CMK (cell line): ENCODE results near the gene MTFR1L.
A peak's percentile ranks its signal among the peaks of the same experiment; 100 is the strongest.

Experiments used
- DNase-seq: peaks from one replicate; pipeline ENCODE4 v3.0.0-alpha.2; 2010; ENCODE audit warnings: low read depth

Gene MTFR1L

DNA sequence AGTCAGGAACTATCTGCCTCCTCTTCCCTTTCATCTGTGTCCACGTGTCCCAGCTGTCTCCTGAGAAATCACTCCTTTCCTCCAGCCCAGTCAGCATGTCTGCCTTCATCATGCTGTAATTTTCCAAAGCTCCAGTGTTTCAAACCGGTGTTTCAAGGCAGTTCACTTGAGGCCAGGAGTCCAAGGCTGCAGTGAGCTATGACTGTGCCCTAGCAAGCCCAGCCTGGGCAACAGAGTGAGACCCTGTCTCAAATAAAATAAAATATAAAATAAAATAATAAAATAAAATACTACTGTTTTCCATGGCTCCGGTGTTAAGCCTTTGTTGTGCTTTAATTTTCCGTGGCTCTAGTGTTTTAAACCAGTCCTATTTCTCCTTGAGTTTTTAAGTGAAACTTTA, 27.6 kb upstream of the MTFR1L start:
- no peak for DNase-seq

DNA sequence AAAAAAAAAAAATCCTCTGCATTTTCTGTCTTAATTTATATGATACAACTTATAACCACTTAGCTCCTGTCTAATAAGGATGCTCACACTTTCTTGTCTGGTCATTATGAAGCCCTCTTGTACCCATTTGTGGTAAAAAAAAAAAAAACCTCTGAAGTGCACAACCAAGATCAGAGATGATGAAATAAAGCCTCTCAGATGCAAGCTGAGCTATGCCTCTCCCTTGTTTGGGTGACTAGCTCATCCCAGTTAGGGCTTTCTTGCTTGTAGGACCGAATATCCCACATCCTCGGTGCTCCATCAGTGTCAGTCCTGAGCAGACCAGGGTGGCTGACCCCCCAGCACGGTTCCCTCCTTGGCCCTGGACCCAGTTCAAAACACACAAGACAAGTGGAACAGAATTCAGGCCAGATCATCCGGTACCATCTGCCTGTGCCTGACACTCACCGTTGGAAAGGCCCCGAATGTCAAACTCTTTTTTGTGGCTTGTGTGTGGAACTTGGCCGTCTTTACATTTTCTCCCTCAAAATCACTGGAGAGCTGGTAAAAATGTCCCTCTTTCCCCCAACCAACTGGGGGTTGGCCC, 26.1 kb upstream of the MTFR1L start:
- no peak for DNase-seq

DNA sequence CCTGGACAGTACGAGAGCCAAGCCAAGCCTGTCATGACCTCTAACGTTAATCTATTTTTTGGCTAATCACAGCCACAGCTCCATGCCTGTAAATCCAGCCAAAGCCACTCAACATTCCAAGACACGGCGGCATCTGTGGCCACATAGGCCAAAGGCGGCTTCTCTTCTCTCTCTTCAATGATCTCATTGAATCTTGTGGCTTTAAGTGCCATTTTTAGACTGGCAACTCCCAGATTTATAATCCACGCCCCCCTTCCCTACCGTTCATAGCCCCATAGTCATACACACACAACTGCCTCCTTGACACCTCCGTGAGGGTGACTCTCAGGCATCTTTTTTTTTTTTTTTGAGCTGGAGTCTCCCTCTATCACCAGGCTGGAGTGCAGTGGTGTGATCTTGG, 25.4 kb upstream of the MTFR1L start:
- no peak for DNase-seq

GRCh38 chr1:25795211-25795610, 24.5 kb upstream of the MTFR1L start:
- no peak for DNase-seq

DNA sequence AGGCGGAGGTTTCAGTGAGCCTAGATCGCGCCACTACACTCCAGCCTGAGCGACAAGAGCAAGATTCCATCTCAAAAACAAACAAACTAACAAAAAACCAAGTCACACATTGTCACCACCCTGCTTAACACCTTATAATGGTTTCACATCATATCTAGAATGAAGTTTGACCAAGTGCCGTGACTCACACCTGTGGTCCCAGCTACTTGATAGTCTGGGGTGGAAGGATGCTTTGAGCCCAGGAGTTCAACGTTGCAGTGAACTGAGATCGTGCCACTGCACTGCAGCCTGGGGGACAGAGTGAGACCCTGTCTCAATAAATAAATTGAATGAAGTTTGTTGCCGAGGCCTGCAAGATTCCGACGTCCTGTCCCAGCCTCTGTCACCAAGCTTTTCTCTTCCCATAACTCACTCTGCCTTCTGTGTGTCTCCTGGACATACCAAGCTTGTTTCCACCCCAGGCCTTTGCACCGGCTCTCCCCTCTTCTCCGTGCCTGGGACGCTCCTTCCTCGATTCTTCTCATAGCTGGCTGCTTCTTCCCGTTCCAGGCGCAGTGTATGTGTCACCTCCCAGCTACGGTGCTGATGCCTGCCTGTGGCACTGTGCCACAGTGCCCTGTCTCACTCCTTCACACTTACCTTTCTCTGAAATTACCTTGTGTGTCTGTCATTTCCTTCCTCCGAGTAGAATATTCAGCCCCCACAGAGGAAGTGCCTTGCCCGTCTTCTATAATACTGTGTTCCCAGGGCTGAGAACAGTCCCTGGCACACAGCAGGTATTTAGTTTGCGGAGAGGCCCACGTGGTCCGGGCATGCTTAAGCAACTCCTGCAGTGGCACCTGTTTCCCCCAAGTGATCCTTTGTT, 23.6 kb upstream of the MTFR1L start:
- DNase-seq = no peak

DNA sequence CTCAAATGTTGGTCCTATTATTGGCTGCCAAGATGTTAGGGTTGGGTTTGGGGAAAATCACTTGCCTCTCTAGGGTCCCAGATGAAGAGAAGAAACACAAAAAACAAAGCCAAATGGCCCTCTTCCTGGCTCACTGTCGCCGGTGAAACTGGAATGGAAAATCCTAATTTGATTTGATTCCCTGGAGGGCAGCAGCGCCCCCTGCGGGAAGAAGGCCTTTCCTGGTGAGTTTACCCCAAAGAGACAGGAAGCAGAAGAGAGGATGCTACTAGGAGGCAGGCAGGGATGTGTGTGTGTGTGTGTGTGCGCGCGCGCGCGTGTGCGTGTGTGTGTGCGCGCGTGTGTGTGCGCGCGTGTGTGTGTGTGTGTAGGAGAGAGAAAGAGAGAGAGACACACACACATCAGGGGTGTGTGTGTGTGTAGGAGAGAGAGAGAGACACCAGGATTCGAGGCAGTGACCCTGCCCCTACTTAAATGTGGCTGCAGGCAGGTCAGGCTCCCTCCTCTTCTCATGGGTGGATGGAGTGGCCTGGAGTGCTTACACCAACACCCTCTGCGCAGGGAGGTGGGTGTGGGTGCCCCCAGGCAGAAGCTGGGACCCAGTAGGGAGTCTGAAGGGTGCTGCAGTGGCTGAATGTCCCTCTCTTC, 22.8 kb upstream of the MTFR1L start:
- DNase-seq = peak; percentile 71

DNA sequence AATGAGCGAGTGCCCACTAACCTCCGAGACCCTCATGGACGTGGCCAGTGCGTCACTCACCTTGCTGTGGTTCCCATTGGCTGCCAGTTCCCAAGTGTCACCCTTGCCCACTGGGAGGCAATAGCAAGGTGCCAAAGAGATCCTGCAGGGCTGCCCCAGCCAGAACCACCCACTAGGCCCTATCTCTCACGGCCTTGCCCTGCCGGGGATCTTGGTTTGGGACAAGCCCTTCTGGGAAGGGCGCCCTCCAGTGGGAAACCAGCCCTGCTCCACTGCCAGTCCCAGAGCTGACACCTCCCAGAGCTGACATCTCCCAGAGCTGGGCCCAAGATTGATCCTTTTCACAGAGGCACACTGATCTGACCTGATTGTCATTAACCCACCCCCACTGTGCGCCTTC, 21.8 kb upstream of the MTFR1L start:
- DNase-seq = no peak

- no peak for DNase-seq
Observed at GRCh38 chr1:25798666-25799351, 20.9 kb upstream of the MTFR1L start.

DNA sequence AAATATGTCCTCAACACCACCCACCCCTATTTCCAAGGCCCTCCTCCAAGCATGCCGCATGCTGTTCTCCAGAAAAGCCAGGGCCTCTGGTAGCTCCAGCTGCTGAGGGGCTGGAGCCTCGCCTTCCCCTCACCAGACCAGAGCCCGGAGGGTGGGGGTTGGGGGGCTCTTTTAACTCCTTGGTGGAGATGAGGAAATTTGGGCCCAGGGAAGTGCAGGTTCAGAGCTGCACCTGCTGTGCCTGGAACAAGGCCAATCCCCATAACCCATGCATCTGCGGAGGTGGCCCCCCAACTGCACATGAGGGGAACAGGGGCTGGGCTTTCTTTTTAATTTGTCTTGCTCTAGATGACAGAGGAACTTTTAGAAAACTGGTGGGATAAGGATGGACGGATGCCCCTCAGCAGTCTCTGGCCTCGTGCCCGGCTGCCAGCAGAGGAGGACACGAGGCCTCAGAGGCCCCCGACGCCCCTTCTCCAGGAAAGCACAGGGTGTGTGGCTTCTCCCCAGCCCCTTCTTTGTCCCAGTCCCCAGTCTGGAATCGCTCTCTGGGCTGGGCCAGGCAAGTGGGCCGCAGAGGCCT, 20.3 kb upstream of the MTFR1L start:
- no peak for DNase-seq

- peak; percentile 95 for DNase-seq
Observed at GRCh38 chr1:25799935-25800702, 19.6 kb upstream of the MTFR1L start, which contains the start of gene SELENON. SELENON (plus strand) TSS chr1:25800193; CDS start chr1:25800231, 38 bp downstream.

- DNase-seq = no peak
Observed at GRCh38 chr1:25800703-25801377, 18.9 kb upstream of the MTFR1L start.

- DNase-seq = no peak
Observed at GRCh38 chr1:25802915-25803314, 16.8 kb upstream of the MTFR1L start.

GRCh38 chr1:25803368-25803767, 16.4 kb upstream of the MTFR1L start:
- no peak for DNase-seq

GRCh38 chr1:25804244-25804963, 15.3 kb upstream of the MTFR1L start:
- DNase-seq = no peak

DNA sequence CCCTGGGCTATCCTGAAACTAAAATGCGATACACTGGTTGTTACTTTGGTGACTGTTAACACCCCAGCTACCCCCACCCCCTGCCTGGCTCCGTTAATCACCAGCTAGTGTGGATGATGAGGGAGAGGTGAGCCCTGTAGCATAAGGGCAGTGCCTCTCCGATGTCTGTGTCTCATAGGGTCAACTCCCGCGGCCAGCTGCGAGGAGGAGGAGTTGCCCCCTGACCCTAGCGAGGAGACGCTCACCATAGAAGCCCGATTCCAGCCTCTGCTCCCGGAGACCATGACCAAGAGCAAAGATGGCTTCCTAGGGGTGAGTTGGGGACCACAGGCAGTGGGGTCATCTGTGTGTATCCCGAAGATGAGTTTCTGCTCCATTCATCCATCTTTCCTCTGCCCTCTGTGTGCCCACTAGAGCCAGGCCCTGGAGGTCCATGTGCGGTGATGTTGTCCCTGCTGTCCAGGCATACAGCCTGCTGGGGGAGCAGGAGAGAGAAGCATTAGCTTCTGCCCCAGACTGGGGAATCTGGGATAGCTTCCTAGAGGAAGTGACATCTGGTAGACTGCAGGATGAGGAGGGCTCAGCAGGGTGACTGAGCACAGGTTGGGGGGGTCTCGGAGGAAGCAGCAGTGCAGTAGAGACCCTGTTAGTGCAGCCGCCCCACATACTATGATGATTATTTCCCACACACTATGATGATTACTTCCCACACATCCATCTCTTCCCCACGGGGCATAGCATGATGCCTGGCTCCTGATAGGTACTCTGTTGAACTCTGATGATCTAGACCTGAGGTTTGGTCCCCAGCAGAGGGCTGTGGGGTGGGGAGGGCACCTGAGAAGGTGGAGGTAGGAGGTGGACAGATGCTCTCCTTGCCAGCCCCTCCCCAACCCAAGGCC, 14.5 kb upstream of the MTFR1L start:
- DNase-seq = no peak

GRCh38 chr1:25805863-25806225, 13.9 kb upstream of the MTFR1L start:
- no peak for DNase-seq

GRCh38 chr1:25806418-25806817, 13.3 kb upstream of the MTFR1L start:
- no peak for DNase-seq

- DNase-seq = no peak
Observed at GRCh38 chr1:25807480-25808390, 12.0 kb upstream of the MTFR1L start.
